ENCODE results near the gene KCNN2. TPM values are rescaled to one million over a fixed set of nuclear protein-coding genes. Genes with fewer than 3 reads are reported as not detected.

The KCNN2 gene
- total and polyA plus RNA-seq, 2 donors from 2014 or later, result 1.5 to 1.7 TPM

- Histone ChIP-seq H3K27me3 (ENCODE audit: control insufficient read depth, insufficient read depth, low read length) (no peaks in the 10 kb centered on the region), H3K27ac (ENCODE audit: low read depth in 2 of 2, low read length in 2 of 2) (no peak overlapping the region), H3K36me3 (ENCODE audit: control insufficient read depth in 2 of 3, insufficient read depth in 3 of 3, low read length in 3 of 3) (no peaks in the 10 kb centered on the region), H3K4me3 (ENCODE audit: low read length in 3 of 3) (no peak overlapping the region), H3K9me3 (ENCODE audit: control insufficient read depth in 2 of 3, insufficient read depth in 1 of 3, low read length in 3 of 3) (no peaks in the 10 kb centered on the region), H3K4me1 (ENCODE audit: control insufficient read depth in 2 of 3, insufficient read depth in 2 of 3, low read depth in 1 of 3, low read length in 3 of 3) (no peaks in the 10 kb centered on the region), H3K9ac (ENCODE audit: low read length in 3 of 3) (no peak overlapping the region)
- TF ChIP-seq CTCF (IDR thresholded peaks at IDR 0.05; ENCODE audit: borderline replicate concordance, extremely low read depth, insufficient read depth), result no peak
- no peak for DNase-seq
- FAIRE-seq, result no peak
- intact Hi-C loops (cut with DNase I), result no loop called here
Observed at GRCh38 chr5:114435220-114435481, 73.3 kb downstream of the KCNN2 start.

GRCh38 chr5:114435885-114436299 is 74.0 kb downstream of the KCNN2 start:
- FAIRE-seq, result no peak
- DNase-seq, result no peak
- Histone ChIP-seq H3K4me3 (ENCODE audit: low read length in 3 of 3) (no peak overlapping the region), H3K4me1 (ENCODE audit: control insufficient read depth in 2 of 3, insufficient read depth in 2 of 3, low read depth in 1 of 3, low read length in 3 of 3) (no peaks in the 10 kb centered on the region), H3K9me3 (ENCODE audit: control insufficient read depth in 2 of 3, insufficient read depth in 1 of 3, low read length in 3 of 3) (no peaks in the 10 kb centered on the region), H3K9ac (ENCODE audit: low read length in 3 of 3) (no peak overlapping the region), H3K27me3 (ENCODE audit: control insufficient read depth, insufficient read depth, low read length) (no peaks in the 10 kb centered on the region), H3K36me3 (ENCODE audit: control insufficient read depth in 2 of 3, insufficient read depth in 3 of 3, low read length in 3 of 3) (no peaks in the 10 kb centered on the region), H3K27ac (ENCODE audit: low read depth in 2 of 2, low read length in 2 of 2) (no peak overlapping the region)
- no peak for TF ChIP-seq CTCF (IDR thresholded peaks at IDR 0.05; ENCODE audit: borderline replicate concordance, extremely low read depth, insufficient read depth)
- intact Hi-C loops (cut with DNase I), result no loop called here

DNA sequence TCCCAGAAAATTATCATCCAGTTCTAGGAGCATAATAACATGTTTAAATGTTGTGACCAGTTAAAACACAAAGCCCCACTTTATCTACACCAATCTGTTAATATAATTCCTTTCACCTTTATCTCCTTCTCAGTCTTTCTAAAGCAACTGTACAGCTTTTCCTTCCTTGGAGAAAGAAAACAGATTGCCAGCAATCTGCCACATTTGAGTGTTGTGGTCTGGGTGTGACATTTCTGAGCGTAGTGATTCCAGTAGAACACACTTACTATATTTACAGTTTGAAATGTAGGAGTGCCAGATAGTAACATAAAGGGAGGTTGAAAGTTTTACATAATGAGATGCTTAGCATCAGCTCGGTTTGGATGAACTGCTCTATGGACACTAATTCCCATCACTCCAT is 76.1 kb downstream of the KCNN2 start:
- H3K27ac ChIP-seq (ENCODE audit: low read depth in 2 of 2, low read length in 2 of 2), result no peak overlapping the region
- TF ChIP-seq CTCF (IDR thresholded peaks at IDR 0.05; ENCODE audit: borderline replicate concordance, extremely low read depth, insufficient read depth), result no peak
- FAIRE-seq (no peak), DNase-seq (peak in 1 of 5 donors; percentile 15)
- H3K9me3 ChIP-seq (ENCODE audit: control insufficient read depth in 2 of 3, insufficient read depth in 1 of 3, low read length in 3 of 3), result no peaks in the 10 kb centered on the region
- H3K9ac ChIP-seq (ENCODE audit: low read length in 3 of 3), result no peak overlapping the region
- no peaks in the 10 kb centered on the region for H3K4me1 ChIP-seq (ENCODE audit: control insufficient read depth in 2 of 3, insufficient read depth in 2 of 3, low read depth in 1 of 3, low read length in 3 of 3)
- H3K36me3 ChIP-seq (ENCODE audit: control insufficient read depth in 2 of 3, insufficient read depth in 3 of 3, low read length in 3 of 3), result no peaks in the 10 kb centered on the region
- intact Hi-C loops (cut with DNase I), result no loop called here
- no peaks in the 10 kb centered on the region for H3K27me3 ChIP-seq (ENCODE audit: control insufficient read depth, insufficient read depth, low read length)
- H3K4me3 ChIP-seq (ENCODE audit: low read length in 3 of 3), result no peak overlapping the region

DNA sequence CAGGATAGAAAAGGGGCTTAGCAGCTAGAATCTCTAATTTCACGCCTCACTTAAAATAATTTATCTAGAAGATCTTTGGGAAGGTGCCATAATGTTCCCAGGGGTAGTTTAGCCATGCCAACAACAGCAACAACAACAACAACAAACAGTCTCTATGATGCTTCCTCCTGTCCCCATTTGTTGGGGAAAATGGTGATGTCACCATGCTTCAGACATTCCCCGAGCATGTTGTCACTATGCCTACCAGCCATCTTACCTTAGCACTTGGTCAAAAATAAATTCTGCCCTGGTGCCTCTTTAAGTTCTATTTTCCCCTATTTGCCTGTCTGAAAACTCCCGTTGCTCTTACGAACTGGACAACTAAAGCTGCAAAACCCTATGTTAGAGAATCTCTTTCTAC is 76.6 kb downstream of the KCNN2 start:
- no peak overlapping the region for H3K9ac ChIP-seq (ENCODE audit: low read length in 3 of 3)
- intact Hi-C loops (cut with DNase I), result no loop called here
- no peaks in the 10 kb centered on the region for H3K4me1 ChIP-seq (ENCODE audit: control insufficient read depth in 2 of 3, insufficient read depth in 2 of 3, low read depth in 1 of 3, low read length in 3 of 3)
- no peaks in the 10 kb centered on the region for H3K27me3 ChIP-seq (ENCODE audit: control insufficient read depth, insufficient read depth, low read length)
- DNase-seq (no peak), FAIRE-seq (no peak)
- H3K36me3 ChIP-seq (ENCODE audit: control insufficient read depth in 2 of 3, insufficient read depth in 3 of 3, low read length in 3 of 3), result no peaks in the 10 kb centered on the region
- H3K4me3 ChIP-seq (ENCODE audit: low read length in 3 of 3), result no peak overlapping the region
- H3K27ac ChIP-seq (ENCODE audit: low read depth in 2 of 2, low read length in 2 of 2), result no peak overlapping the region
- TF ChIP-seq CTCF (IDR thresholded peaks at IDR 0.05; ENCODE audit: borderline replicate concordance, extremely low read depth, insufficient read depth), result no peak
- no peaks in the 10 kb centered on the region for H3K9me3 ChIP-seq (ENCODE audit: control insufficient read depth in 2 of 3, insufficient read depth in 1 of 3, low read length in 3 of 3)
